ENCODE measurements around the gene HPGD. TPM values are rescaled to one million over a fixed set of nuclear protein-coding genes. Genes with fewer than 3 reads are reported as not detected.

Gene HPGD
- total and polyA plus RNA-seq, 12 donors, result 3.6 to 443 (median 18.4) TPM

DNA sequence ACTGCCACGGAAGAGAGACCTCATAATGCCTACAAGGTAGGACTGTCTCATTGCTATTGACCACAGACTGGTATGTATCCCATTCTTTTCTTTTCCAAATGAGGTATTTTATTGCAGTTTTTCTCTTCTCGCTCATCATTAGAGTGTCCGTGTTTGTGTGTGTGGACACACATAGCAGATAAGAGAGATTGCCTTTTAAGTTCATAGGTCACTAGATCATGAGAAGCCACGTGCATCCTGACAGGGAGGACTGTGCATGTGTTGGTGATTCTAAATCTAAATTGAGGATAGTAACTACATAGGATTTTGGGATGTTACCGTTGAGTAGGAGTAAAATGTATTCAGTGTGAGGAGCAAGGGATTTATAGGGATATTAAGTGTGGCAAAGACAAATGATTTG lies 37.3 kb downstream of the HPGD start:
- WGBS, 4 donors, result 74 to 81% (median 77%) methylated on average over 5 of the region's 5 CpGs
- Histone ChIP-seq H3K36me3 (replicated peaks in 1 of 2) (no peaks in the 10 kb centered on the region), H3K4me1 (replicated peaks in 1 of 2) (no peaks in the 10 kb centered on the region), H3K4me3 (no peak overlapping the region), H3K27me3 (no peaks in the 10 kb centered on the region), H3K27ac (no peak overlapping the region), H3K9me3 (replicated peaks in 1 of 3) (no peaks in the 10 kb centered on the region)
- intact Hi-C loops (cut with DNase I), result no loop called here
- no peak for DNase-seq
- TF ChIP-seq POLR2A (IDR thresholded peaks at IDR 0.05), result no peak
- TF ChIP-seq, protein P1, sequence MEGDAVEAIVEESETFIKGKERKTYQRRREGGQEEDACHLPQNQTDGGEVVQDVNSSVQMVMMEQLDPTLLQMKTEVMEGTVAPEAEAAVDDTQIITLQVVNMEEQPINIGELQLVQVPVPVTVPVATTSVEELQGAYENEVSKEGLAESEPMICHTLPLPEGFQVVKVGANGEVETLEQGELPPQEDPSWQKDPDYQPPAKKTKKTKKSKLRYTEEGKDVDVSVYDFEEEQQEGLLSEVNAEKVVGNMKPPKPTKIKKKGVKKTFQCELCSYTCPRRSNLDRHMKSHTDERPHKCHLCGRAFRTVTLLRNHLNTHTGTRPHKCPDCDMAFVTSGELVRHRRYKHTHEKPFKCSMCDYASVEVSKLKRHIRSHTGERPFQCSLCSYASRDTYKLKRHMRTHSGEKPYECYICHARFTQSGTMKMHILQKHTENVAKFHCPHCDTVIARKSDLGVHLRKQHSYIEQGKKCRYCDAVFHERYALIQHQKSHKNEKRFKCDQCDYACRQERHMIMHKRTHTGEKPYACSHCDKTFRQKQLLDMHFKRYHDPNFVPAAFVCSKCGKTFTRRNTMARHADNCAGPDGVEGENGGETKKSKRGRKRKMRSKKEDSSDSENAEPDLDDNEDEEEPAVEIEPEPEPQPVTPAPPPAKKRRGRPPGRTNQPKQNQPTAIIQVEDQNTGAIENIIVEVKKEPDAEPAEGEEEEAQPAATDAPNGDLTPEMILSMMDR (IDR thresholded peaks at IDR 0.05), result no peak

DNA sequence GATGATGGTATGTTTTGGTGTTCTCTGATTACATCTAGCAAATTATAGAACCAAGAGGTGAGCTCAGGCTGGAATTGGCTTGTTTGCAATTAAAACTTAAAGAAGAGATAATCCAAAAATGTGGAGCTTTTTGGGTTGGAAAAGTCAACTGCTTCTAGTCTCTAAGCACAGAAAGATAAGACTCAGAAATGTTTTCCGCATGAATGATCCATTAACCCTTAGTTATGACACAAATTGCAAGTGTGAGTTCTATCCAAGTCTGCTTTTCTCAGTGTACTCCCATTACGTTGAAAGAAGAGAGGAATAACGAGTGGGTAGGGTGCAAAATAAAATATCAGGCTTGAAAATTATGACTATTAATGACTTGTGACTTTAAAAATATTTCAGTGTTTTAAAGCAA lies 38.5 kb downstream of the HPGD start:
- no peaks in the 10 kb centered on the region for H3K36me3 ChIP-seq (replicated peaks in 1 of 2)
- H3K4me1 ChIP-seq (replicated peaks in 1 of 2), result no peaks in the 10 kb centered on the region
- H3K27ac ChIP-seq, result no peak overlapping the region
- no peaks in the 10 kb centered on the region for H3K27me3 ChIP-seq
- 74 to 86% (median 83%) methylated on average over 3 of the region's 3 CpGs for WGBS, 4 donors
- no peak overlapping the region for H3K4me3 ChIP-seq
- TF ChIP-seq POLR2A (IDR thresholded peaks at IDR 0.05), result no peak
- TF ChIP-seq, protein P1 (IDR thresholded peaks at IDR 0.05), result no peak
- no peaks in the 10 kb centered on the region for H3K9me3 ChIP-seq (replicated peaks in 1 of 3)
- intact Hi-C loops (cut with DNase I), result no loop called here
- no peak for DNase-seq

DNA sequence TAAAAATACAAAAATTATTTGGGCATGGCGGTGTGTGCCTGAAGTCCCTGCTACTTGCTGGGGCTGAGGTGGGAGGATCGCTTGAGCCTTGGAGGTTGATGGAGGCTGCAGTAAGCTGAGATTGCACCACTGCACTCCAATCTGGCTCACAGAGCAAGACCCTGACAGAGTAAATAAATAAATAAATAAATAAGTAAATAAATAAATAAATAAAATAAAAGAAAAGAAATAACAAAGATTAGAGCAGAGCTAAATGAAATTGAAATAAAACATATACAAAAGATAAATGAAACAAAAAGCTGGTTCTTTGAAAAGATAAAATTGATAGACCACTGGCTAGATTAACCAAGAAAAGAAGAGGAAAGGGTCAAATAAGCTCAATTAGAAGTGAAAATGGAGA lies 43.1 kb downstream of the HPGD start:
- WGBS, 4 donors, result 96 to 100% (median 97%) methylated on average over 2 of the region's 2 CpGs
- intact Hi-C loops (cut with DNase I), result no loop called here
- H3K27ac ChIP-seq, result no peak overlapping the region

GRCh38 chr4:174475528-174475927 lies 46.8 kb downstream of the HPGD start:
- intact Hi-C loops (cut with DNase I), result no loop called here
- peaks cover 0 to 4% (median 0%) of the 10 kb centered on the region in 3 donors for H3K9me3 ChIP-seq (replicated peaks in 1 of 3)
- 64 to 88% (median 78%) methylated on average over 3 of the region's 3 CpGs for WGBS, 4 donors
- no peaks in the 10 kb centered on the region for H3K36me3 ChIP-seq (replicated peaks in 1 of 2)
- TF ChIP-seq POLR2A (IDR thresholded peaks at IDR 0.05), result no peak
- TF ChIP-seq, protein P1 (IDR thresholded peaks at IDR 0.05), result no peak
- no peak for DNase-seq
- H3K4me3 ChIP-seq, result no peak overlapping the region
- H3K27ac ChIP-seq, result no peak overlapping the region
- H3K27me3 ChIP-seq, result no peaks in the 10 kb centered on the region
- H3K4me1 ChIP-seq (replicated peaks in 1 of 2), result no peaks in the 10 kb centered on the region

More for the DNA sequence above, 43.1 kb downstream of the HPGD start:
- TF ChIP-seq, protein P1 (IDR thresholded peaks at IDR 0.05), result no peak
- no peak for TF ChIP-seq POLR2A (IDR thresholded peaks at IDR 0.05)
- Histone ChIP-seq H3K9me3 (replicated peaks in 1 of 3) (no peaks in the 10 kb centered on the region), H3K27me3 (no peaks in the 10 kb centered on the region), H3K4me1 (replicated peaks in 1 of 2) (no peaks in the 10 kb centered on the region), H3K36me3 (replicated peaks in 1 of 2) (no peaks in the 10 kb centered on the region), H3K4me3 (no peak overlapping the region)
- DNase-seq, result no peak
